Skeletal muscle satellite cell (primary cell): ENCODE results near the gene NPEPL1.

Experiments
- H3K27me3 ChIP-seq: 2 replicates; pipeline ENCODE4 v1.7.0; 2013; ENCODE audit warnings: low read length; ENCODE audit not compliant: control insufficient read depth, insufficient read depth
- H3K36me3 ChIP-seq: 2 replicates; pipeline ENCODE4 v1.7.0; 2013; ENCODE audit warnings: mild to moderate bottlenecking, control low read depth, low read length; ENCODE audit not compliant: insufficient read depth
- H3K4me1 ChIP-seq: 2 replicates; pipeline ENCODE4 v1.7.0; 2013; ENCODE audit warnings: low read length; ENCODE audit not compliant: control insufficient read depth, insufficient read depth
- H3K4me2 ChIP-seq: 2 replicates; pipeline ENCODE4 v1.7.0; 2013; ENCODE audit warnings: mild to moderate bottlenecking, low read length
- H3K4me3 ChIP-seq: 2 replicates; pipeline ENCODE4 v1.7.0; 2013; ENCODE audit warnings: low read length
- H3K9ac ChIP-seq: 2 replicates; pipeline ENCODE4 v1.7.0; 2013; ENCODE audit warnings: mild to moderate bottlenecking, low read depth, low read length, moderate library complexity
- H3K9me3 ChIP-seq: replicated peaks from 2 replicates; pipeline ENCODE4 v1.7.0; 2013; ENCODE audit warnings: mild to moderate bottlenecking, control low read depth, low read length

NPEPL1 gene

DNA sequence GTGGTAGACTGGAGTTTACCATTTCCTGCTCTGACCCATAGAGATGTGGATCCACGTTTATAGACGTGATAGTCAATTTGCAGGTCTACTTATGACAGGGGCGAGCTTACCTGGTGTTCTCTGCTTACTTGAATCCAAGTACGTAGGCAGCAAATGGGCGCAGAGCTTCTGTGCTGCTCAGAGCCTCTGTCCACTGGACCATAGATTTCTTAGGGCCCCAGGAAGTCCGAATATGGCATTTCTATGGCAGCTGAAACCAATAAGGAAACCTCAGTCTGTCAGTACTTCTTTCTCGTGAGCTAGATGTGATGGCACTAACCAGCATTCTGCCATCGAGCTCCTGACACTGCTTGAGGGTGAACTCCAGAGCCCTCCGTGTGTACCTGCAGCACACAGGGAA, 19.5 kb upstream of the NPEPL1 start:
- Histone ChIP-seq H3K9ac (no peak overlapping the region), H3K9me3 (no peaks in the 10 kb centered on the region), H3K36me3 (peaks cover 79% of the 10 kb centered on the region), H3K4me3 (no peak overlapping the region), H3K4me1 (no peaks in the 10 kb centered on the region), H3K27me3 (no peaks in the 10 kb centered on the region), H3K4me2 (no peak overlapping the region)

DNA sequence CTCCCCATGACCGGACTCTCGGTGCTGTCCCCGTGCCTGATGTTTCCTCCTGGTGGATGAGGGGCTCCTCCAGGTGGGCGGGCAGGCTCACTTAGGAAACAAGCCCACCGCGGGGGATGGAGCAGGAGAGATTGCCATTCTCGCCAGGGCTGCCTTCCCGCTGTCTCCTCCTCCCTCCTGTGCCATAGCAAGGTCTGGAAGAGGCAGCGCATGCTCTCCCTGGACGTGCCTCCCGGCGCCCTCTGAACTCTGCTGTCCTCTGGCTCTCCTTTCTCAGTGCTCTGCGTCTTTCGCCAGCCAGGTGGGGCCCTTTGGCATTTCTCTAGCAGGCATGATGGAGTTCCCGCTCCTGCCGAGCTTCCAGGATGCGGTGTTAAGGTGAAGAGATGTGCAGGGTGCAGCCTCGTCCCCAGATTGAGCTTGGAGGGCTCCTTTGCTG, 17.4 kb upstream of the NPEPL1 start:
- Histone ChIP-seq H3K4me1 (no peaks in the 10 kb centered on the region), H3K4me3 (no peak overlapping the region), H3K9ac (no peak overlapping the region), H3K36me3 (peaks cover 76% of the 10 kb centered on the region), H3K9me3 (no peaks in the 10 kb centered on the region), H3K4me2 (no peak overlapping the region), H3K27me3 (no peaks in the 10 kb centered on the region)

DNA sequence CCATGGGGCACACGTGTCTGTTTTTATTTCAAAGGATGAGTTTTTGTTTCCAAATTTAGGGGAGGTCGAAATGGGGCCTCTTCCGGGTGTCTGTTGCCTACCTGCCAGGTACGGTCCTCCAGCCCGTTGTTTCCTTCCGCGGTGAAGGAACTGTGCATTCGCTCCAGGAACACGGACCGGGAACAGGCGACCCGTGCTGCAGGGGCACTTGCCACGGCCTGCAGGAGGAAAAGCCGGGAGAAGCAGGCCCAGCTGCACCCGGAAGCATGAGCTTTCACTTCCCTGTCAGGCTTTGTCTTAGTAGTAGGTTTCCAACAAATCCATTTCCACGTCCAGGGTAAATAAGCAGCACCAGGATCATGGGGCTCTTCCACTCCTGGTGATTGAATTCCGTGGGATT, 17.0 kb upstream of the NPEPL1 start:
- Histone ChIP-seq H3K36me3 (peaks cover 76% of the 10 kb centered on the region), H3K9me3 (no peaks in the 10 kb centered on the region), H3K4me1 (no peaks in the 10 kb centered on the region), H3K27me3 (no peaks in the 10 kb centered on the region), H3K9ac (no peak overlapping the region), H3K4me3 (no peak overlapping the region), H3K4me2 (no peak overlapping the region)

DNA sequence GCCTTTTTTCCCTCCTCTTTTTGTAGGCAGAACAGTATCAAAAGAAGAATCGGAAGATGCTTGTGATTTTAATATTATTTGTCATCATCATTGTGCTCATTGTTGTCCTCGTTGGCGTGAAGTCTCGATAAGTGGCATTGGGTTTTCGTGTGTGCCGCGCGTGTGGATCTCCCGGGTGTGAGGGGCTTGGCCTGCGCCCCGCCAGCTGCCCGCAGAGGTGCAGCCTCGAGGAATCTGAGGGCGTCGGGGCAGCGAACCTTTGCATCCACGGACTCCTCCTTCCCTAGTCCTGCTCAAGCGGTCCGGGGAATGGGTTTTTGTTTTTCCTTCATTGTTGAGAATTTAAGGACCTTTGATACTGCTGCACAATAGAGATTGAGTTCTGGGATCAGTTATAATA, 16.4 kb upstream of the NPEPL1 start:
- Histone ChIP-seq H3K27me3 (no peaks in the 10 kb centered on the region), H3K36me3 (peaks cover 74% of the 10 kb centered on the region), H3K4me1 (no peaks in the 10 kb centered on the region), H3K9me3 (no peaks in the 10 kb centered on the region), H3K9ac (no peak overlapping the region), H3K4me3 (no peak overlapping the region), H3K4me2 (no peak overlapping the region)

DNA sequence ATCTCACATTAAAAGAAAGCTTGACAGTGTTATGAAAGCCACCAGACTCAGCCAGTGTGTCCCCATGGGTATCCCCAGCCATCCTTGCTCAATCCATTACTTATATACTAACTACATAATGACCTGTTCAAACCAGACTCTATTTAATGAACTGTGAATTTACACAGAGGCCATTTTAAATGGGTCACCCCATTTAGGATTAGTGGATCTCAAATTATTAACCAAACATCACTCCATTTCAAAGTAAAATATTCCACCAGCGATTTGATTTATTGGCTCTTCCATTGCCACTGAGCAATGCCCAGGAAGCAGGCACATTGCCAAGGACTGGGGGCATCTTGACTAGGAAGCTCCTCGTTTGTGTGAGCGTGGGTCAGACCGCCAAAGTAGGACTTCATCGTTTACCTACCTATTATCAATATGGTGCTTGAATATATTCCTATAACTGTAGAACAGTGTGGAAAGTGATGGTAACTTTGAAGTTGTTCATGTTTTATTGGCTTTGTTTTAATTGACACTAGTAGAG, 15.5 kb upstream of the NPEPL1 start:
- no peak overlapping the region for H3K9ac ChIP-seq
- H3K27me3 ChIP-seq, result no peaks in the 10 kb centered on the region
- no peak overlapping the region for H3K4me2 ChIP-seq
- H3K4me1 ChIP-seq, result no peaks in the 10 kb centered on the region
- no peak overlapping the region for H3K4me3 ChIP-seq
- peaks cover 70% of the 10 kb centered on the region for H3K36me3 ChIP-seq
- no peaks in the 10 kb centered on the region for H3K9me3 ChIP-seq

DNA sequence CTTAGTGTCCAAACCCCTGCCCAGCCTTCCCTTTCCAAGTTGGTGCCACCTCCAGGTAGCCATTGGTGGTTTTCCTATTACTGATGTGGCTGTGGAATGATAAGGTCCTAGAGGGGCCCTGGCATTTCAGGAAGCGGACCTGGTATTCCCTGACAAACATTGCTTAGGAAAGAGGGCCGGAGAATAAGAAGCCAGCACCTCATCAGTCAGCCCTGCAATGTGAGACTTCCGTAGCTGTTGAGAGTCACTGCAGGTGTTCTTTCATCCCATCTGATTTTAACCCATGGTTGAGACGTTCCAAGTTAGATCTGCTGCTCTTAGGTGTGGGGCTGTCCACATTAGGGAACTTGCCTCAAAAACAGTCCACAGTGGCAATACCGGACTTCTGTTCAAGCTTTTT, 14.8 kb upstream of the NPEPL1 start:
- Histone ChIP-seq H3K9me3 (no peaks in the 10 kb centered on the region), H3K4me1 (no peaks in the 10 kb centered on the region), H3K4me2 (no peak overlapping the region), H3K4me3 (no peak overlapping the region), H3K36me3 (peaks cover 65% of the 10 kb centered on the region), H3K9ac (no peak overlapping the region), H3K27me3 (no peaks in the 10 kb centered on the region)

DNA sequence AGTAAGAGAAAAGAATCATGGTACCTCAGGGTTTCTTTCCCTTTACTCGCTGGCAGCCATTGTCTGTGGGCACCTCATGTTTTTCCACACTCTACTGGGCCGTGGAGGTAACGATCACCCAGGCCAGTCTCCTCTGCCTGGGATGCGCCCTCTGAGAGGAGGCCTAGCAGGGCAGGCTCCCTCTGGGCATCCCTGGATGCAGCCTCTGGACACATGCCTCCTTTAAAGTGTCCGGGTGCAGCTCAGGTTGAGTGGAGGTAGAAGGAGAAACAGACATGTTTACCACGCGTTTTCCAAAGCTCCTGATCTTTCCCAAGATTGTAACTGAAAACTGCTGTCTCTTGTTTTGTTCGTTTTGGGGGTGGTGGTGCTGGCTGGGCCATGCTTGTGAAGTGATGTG, 13.8 kb upstream of the NPEPL1 start:
- Histone ChIP-seq H3K9ac (no peak overlapping the region), H3K36me3 (peaks cover 55% of the 10 kb centered on the region), H3K4me2 (no peak overlapping the region), H3K9me3 (no peaks in the 10 kb centered on the region), H3K27me3 (no peaks in the 10 kb centered on the region), H3K4me3 (no peak overlapping the region), H3K4me1 (no peaks in the 10 kb centered on the region)

DNA sequence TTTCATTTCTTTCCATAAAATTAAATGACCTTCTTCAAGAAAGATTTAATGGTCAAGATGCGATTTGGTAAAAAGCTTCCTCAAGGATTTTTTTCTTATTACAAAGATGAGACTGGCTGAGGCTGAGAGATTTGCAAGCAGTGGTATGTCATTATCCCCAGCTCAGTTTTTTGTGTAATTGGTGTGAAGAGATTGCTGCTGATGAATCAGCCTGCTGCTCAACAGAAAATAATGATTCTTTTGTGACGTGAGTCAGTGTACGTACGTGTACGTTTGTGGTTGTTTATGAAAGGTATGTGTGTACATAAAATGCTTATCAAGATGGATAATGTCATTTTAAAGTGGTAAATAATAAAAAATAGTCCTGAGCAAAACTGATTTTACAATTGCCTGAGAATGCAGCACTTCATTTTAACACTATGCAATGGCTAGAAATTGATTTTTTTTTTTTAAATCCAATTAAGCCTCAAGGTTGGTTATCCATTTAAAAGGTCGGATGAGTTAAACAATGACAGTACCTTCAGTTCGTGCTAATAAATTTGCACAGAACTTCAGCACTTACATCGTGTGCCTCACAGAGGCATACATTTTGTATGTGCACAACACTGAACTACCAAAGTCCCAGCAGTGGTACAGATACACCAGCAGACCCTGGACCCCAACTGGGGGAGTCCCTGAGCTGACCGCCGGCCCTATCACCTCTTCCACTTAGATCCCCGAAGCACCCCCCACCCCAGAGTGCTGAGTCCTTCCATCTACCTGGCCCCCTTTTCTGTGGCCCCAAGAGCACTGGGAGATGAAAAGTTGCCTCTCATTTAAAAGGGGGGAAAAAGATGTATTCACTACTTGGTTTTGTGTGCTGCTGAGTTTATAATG, 9.7 kb upstream of the NPEPL1 start:
- Histone ChIP-seq H3K4me2 (no peak overlapping the region), H3K9ac (no peak overlapping the region), H3K9me3 (no peaks in the 10 kb centered on the region), H3K4me1 (no peaks in the 10 kb centered on the region), H3K36me3 (peaks cover 21% of the 10 kb centered on the region), H3K4me3 (no peak overlapping the region), H3K27me3 (no peaks in the 10 kb centered on the region)

DNA sequence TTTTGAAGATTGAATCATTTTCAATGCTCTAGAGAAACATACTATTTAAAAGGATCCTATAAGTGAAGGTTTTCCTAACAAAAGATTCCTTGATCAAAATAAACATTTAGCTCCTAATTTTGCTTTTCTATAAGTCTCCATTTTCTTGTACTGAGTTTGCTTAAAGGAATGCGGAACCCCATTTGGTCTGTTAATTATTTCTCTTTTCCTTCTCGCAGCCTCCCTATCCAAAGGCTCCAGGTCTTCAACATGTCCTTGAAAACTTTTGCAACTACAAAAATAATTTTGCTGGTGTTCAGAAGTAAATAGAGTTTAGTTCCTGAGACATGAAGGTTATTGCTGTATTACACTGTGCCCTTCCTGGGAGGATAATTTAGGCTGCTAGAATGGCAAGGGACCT, 8.3 kb upstream of the NPEPL1 start:
- Histone ChIP-seq H3K27me3 (no peaks in the 10 kb centered on the region), H3K36me3 (peaks cover 12% of the 10 kb centered on the region), H3K9me3 (no peaks in the 10 kb centered on the region), H3K9ac (no peak overlapping the region), H3K4me1 (peaks cover 8% of the 10 kb centered on the region), H3K4me3 (no peak overlapping the region), H3K4me2 (no peak overlapping the region)

DNA sequence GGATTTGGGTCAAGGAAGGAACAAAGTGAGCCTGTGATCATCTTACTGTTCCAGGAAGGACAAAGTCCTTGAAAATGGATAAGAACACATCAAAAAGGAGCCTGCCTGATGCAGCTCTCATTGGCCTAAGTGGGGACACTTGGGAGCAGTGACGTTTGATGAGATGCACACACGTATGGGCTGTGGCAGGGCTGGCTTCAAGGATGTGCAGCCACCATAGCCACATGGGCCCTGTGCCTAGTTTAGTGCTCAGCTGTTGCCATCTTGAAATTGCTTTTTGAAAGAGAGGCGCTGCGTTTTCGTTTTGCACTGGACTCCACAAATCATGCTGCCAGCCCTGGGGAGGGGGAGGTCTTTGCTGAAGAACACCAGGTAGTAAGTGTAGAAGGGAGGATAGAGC, 6.6 kb upstream of the NPEPL1 start:
- peaks cover 24% of the 10 kb centered on the region for H3K4me1 ChIP-seq
- no peaks in the 10 kb centered on the region for H3K9me3 ChIP-seq
- H3K9ac ChIP-seq, result no peak overlapping the region
- no peak overlapping the region for H3K4me2 ChIP-seq
- H3K4me3 ChIP-seq, result no peak overlapping the region
- no peaks in the 10 kb centered on the region for H3K36me3 ChIP-seq
- H3K27me3 ChIP-seq, result no peaks in the 10 kb centered on the region

DNA sequence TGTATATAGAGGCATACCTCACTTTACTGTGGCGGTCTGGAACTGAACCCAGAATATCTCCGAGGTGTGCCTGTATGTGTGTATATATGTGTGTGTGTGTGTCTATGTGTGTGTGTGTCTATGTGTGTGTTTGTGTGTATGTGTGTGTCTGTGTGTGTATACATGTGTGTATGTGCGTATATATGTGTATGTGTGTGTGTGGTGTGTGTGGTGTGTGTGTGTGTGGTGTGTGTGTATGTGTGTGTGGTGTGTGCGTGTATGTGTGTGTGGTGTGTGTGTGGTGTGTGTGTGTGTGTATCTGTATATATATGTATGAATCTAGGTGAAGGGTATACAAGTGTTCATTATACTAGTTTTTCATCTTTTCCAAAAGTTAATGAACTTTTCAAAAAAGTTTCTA, 4.2 kb upstream of the NPEPL1 start:
- no peaks in the 10 kb centered on the region for H3K9me3 ChIP-seq
- no peak overlapping the region for H3K4me2 ChIP-seq
- no peaks in the 10 kb centered on the region for H3K27me3 ChIP-seq
- H3K36me3 ChIP-seq, result no peaks in the 10 kb centered on the region
- H3K4me1 ChIP-seq, result peaks cover 43% of the 10 kb centered on the region
- no peak overlapping the region for H3K9ac ChIP-seq
- H3K4me3 ChIP-seq, result no peak overlapping the region

DNA sequence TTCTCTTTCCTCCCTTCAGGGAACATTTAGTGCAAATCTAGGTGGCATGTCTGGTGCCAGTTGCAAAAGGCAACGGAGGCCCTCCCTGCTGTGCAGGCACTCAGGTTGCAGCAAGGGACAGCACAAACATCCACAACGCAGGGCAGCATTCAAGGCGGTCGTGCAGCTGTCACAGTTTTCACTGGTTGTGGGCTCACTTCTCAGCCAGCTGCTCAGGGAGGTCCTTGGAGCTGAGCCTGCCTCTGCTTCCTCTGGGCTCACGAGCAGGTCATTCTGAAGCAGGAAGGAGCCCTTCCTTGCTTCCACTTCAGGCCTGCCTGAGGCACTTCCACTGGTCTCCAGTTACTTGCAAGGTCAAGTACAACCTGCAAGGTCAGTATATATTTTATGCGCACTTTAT, 3.8 kb upstream of the NPEPL1 start:
- no peak overlapping the region for H3K4me2 ChIP-seq
- no peaks in the 10 kb centered on the region for H3K27me3 ChIP-seq
- H3K9ac ChIP-seq, result no peak overlapping the region
- H3K4me1 ChIP-seq, result peaks cover 47% of the 10 kb centered on the region
- peaks cover 2% of the 10 kb centered on the region for H3K36me3 ChIP-seq
- no peaks in the 10 kb centered on the region for H3K9me3 ChIP-seq
- no peak overlapping the region for H3K4me3 ChIP-seq
